DLD1 (cell line): ENCODE measurements around the gene TTC39A.

Experiments
- in situ Hi-C: cut with HindIII; loops from 2 replicates; pipeline ENCODE4 v1.10.0; 2017; ENCODE audit warnings: low sequenced_read_pairs

The TTC39A gene

GRCh38 chr1:51316113-51316845 lies 14.1 kb downstream of the TTC39A start:
- in situ Hi-C loops, result no loop called here

- in situ Hi-C loops, result no loop called here
Observed at GRCh38 chr1:51314974-51315373, 15.4 kb downstream of the TTC39A start.

GRCh38 chr1:51313961-51314777 lies 16.2 kb downstream of the TTC39A start:
- in situ Hi-C loops, result no loop called here

DNA sequence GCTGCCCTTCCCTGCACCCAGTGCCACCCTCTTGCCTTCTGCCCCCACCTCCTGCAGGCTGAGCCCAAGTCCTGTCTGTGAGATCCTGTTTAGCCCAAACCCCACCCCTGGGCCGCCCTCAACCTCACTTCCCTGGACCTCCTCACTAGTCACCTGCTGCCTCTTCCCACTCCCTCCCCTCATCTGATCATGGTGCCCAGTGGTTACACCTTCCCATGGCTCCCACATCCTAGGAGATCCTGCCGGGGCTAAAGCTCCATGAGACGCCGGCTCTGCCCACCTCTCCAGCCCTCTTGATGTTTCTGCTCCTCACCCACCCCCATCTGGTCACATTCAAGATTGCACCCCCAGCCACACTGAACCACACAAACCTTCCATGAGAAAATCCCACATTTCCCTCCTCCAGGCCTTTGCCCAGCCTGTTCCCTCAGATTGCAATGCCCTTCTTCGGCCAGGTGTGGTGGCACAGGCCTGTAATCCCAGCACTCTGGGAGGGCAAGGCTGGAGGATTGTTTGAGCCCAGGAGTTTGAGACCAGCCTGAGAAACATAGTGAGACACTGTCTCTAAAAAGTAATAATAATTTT lies 17.0 kb downstream of the TTC39A start:
- in situ Hi-C loops, result no loop called here

GRCh38 chr1:51312718-51313117 lies 17.6 kb downstream of the TTC39A start:
- in situ Hi-C loops, result no loop called here

GRCh38 chr1:51311826-51312225 lies 18.5 kb downstream of the TTC39A start:
- in situ Hi-C loops, result no loop called here

DNA sequence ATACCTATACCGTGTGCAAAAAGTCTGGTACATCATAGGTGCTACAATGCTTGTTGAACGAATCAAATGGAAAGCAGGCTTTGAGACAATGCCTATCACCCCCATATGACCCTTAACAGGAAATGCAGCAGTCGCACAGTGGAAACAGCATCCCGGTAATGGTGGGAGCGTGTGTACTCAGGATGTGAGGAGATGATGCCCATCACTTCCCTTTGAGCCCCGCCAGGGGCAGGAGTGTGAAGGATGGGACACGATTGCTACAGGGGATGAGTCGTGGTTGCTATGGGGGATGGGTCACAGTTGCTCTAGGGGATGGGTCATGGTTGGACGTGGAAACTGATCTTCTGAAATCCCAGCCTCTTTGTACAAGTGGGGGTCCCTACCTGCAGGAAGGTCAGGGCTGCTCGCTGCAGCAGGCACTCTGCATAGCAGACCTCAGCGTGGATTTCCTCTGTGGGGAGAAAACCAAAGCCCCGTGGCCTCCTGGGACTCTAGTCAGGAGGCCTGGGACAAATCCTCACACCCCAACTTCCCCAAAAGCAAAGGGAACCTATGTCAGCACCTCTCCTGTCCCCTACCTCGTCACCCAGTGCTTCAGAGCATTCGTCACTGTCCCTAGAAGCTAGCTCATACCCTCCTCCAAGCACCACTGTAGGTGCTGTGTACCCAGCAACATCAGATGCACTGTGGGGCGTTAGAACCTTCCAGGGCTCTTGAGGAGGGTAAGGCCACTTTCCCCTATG lies 19.3 kb downstream of the TTC39A start:
- in situ Hi-C loops, result no loop called here

GRCh38 chr1:51309291-51309690 lies 21.1 kb downstream of the TTC39A start:
- in situ Hi-C loops, result no loop called here

GRCh38 chr1:51308636-51309035 lies 21.7 kb downstream of the TTC39A start:
- in situ Hi-C loops, result no loop called here

DNA sequence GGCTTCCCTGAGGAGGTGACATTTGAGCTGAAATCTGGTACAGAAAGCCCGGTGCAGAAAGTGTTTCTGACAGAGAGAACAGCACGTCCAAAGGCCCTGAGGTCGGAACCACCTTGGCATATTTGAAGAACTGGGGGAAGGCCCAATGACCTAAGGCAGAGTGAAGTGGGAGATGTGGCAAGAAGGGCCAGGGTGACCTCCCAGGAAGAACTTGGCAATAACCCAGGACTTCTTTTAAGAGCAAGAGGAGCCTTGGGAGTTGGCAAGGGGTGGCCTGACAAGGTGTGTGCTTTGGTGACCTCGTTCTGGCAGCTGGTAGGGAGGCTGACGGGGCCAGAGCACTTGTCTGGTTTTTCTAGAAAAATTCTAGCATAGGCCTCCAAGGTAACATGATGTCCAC lies 23.4 kb downstream of the TTC39A start:
- in situ Hi-C loops, result no loop called here

DNA sequence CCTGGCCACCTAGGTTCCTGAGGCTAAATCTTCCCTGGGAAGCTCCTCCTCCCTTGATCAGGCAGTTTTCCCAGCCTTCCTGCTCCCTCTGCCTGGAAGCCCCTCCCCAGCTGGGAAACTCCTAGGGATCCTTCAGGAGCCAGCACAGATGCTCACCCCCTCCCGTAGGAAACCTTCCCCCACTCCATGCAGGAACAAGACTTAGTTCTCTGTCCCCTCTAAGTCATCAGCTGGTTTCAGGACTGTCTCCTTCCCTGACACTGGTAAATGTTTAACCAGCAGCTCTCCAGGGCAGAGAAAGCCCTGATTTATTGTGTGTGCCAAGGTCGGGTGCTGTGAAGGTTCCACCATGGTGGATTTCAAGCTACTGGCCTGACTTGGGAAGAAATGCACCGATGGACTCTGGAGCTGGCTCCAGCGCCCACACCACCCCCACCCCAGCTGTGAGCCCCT lies 25.0 kb downstream of the TTC39A start:
- in situ Hi-C loops, result no loop called here

- in situ Hi-C loops, result no loop called here
Observed at GRCh38 chr1:51304360-51304759, 26.0 kb downstream of the TTC39A start.

- in situ Hi-C loops, result no loop called here
Observed at GRCh38 chr1:51303751-51304251, 26.6 kb downstream of the TTC39A start.

DNA sequence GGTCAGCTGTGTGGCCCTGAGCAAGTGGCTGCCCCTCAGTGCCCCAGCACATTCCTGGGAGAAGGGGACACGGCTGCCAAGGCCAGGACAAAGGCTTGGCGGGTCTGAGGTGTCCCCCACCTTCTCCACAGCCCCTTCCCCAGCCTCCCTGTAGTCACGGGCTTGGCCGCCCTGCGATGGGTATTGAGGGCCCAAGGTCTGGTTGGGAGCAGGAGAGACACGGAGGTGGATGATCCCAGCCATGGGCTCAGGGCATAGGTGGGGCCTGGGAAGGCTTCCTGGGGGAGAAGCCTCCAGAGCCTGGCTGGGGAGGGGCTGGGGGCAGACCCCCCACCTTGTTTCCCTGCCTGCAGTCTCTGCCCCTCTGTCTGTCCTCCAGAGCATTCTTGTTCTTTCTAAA lies 27.0 kb downstream of the TTC39A start:
- in situ Hi-C loops, result no loop called here

GRCh38 chr1:51302746-51303145 lies 27.6 kb downstream of the TTC39A start:
- in situ Hi-C loops, result no loop called here

DNA sequence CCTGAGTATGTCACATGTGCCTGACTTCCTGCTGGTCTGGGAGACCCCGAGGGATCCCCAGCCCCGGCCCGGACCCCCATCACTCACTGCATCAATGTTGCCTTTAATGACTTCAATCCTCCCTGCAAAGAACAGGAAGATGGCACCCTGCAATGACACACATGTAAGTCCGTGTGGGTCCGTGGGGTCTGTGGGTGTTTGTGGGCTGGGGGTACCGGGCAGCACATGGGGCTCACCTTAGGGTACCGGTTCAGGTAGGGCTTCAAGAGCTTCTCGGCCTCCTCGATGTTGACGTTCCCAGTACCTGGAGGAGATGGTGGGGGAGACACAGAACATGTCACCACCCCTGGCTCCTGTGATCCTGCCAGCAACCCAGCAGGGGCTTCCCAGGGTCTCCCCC lies 28.1 kb downstream of the TTC39A start:
- in situ Hi-C loops, result no loop called here

GRCh38 chr1:51301844-51302162 lies 28.6 kb downstream of the TTC39A start:
- in situ Hi-C loops, result no loop called here

- in situ Hi-C loops, result no loop called here
Observed at GRCh38 chr1:51301152-51301843, 29.1 kb downstream of the TTC39A start.

DNA sequence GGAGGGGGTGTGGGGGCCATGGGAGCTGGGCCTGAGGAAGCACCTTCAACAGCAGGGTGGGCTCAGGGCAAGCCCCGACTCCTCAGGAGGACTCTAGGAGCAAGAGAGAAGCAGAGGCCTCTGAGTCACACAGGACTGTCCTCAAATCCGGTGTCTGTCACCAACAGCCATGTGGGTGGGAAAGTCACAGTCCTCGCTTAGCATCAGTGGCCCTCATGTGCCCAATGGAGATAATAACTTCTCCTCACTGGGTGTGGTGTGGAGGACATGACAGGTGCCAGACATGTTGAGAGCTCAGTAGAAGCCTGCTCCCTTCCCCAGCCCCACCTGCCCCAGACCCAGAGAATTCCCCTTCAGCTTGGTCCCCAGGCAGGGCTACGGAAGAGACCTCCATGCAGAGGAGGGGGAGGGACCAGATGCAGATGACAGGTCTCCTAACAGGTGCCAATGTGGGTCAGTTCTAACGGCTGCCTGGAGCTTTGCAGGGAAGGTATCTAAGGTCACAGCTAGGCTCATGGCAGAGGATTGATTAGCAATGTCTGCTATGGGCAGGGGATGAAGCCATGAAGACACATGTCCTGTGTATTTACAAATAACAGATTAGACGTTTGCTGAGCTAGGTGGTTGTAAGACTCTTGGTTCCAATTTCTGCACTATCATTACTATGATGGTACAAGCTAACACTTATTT lies 30.2 kb downstream of the TTC39A start:
- in situ Hi-C loops, result no loop called here
